Measurements from ENCODE around the gene PPP4R1.
"Not testable (repeated sequence)": the region's sequence is repeated elsewhere in the genome, so short reads cannot be mapped to it uniquely, and the experiment has no call there.

- TF ChIP-seq CTCF (IDR thresholded peaks at IDR 0.05; ENCODE audit: low read depth, low read length); MAX (IDR thresholded peaks at IDR 0.05; ENCODE audit: low read depth, low read length); MYC (IDR thresholded peaks at IDR 0.05; ENCODE audit: low read depth, low read length); POLR2A (IDR thresholded peaks at IDR 0.05; ENCODE audit: extremely low read depth, insufficient read length): not testable (repeated sequence)
Measured at GRCh38 chr18:9641081-9641480, 26.7 kb upstream of the PPP4R1 start.

Data from NB4 (cell line).